HG02840 (cell line): Measurements from ENCODE around the gene KIF19.
"Not testable (repeated sequence)": the region's sequence is repeated elsewhere in the genome, so short reads cannot be mapped to it uniquely, and the experiment has no call there.

Experiments used
- ATAC-seq: cut with Tn5 transposase; IDR thresholded peaks from one replicate; pipeline ENCODE4 v1.9.1; 2021; ENCODE audit warnings: mild to moderate bottlenecking, moderate library complexity, moderate number of reproducible peaks; ENCODE audit not compliant: unreplicated experiment, low FRiP score

Gene KIF19

GRCh38 chr17:74325743-74326379 is at the start of gene KIF19:
Gene KIF19 (plus strand): TSS chr17:74326226. CDS start chr17:74326350, 124 bp downstream.
- no peak for ATAC-seq

- no peak for ATAC-seq
Measured at GRCh38 chr17:74276541-74277009, 49.5 kb upstream of the KIF19 start.

GRCh38 chr17:74277935-74278334 is 48.1 kb upstream of the KIF19 start:
- no peak for ATAC-seq

GRCh38 chr17:74279617-74280016 is 46.4 kb upstream of the KIF19 start:
- ATAC-seq: not testable (repeated sequence)

- ATAC-seq: no peak
Measured at GRCh38 chr17:74280093-74280513, 45.9 kb upstream of the KIF19 start.

- no peak for ATAC-seq
Measured at GRCh38 chr17:74281799-74282198, 44.2 kb upstream of the KIF19 start.

GRCh38 chr17:74282274-74282586 is 43.8 kb upstream of the KIF19 start:
- not testable (repeated sequence) for ATAC-seq

- ATAC-seq: no peak
Measured at GRCh38 chr17:74282587-74283370, 43.2 kb upstream of the KIF19 start.

GRCh38 chr17:74283371-74283673 is 42.7 kb upstream of the KIF19 start:
- ATAC-seq: no peak

- no peak for ATAC-seq
Measured at GRCh38 chr17:74287031-74287602, 38.9 kb upstream of the KIF19 start.

GRCh38 chr17:74288785-74289184 is 37.2 kb upstream of the KIF19 start:
- no peak for ATAC-seq

GRCh38 chr17:74289688-74290087 is 36.3 kb upstream of the KIF19 start:
- no peak for ATAC-seq

GRCh38 chr17:74290340-74290739 is 35.7 kb upstream of the KIF19 start:
- no peak for ATAC-seq

GRCh38 chr17:74292495-74292894 is 33.5 kb upstream of the KIF19 start:
- no peak for ATAC-seq

GRCh38 chr17:74295625-74296547 is 30.1 kb upstream of the KIF19 start:
- ATAC-seq: no peak

GRCh38 chr17:74296548-74296936 is 29.5 kb upstream of the KIF19 start:
- ATAC-seq: no peak

GRCh38 chr17:74297941-74298340 is 28.1 kb upstream of the KIF19 start:
- no peak for ATAC-seq

GRCh38 chr17:74298778-74299177 is 27.2 kb upstream of the KIF19 start:
- no peak for ATAC-seq

GRCh38 chr17:74299226-74300009 is 26.6 kb upstream of the KIF19 start:
- ATAC-seq: no peak

- ATAC-seq: no peak
Measured at GRCh38 chr17:74303305-74303704, 22.7 kb upstream of the KIF19 start.
